ENCODE measurements around the gene ELMOD3. TPM values are rescaled to one million over a fixed set of nuclear protein-coding genes. Genes with fewer than 3 reads are reported as not detected.

ELMOD3 gene
- 10 to 100 TPM in 1 of 6 donors, 1 to 10 TPM in 5; 3.9 to 10.5 (median 6.6) TPM for total RNA-seq
- polyA plus RNA-seq = 10 to 100 TPM; 21.1 to 22.9 TPM

- peak within 1 kb of the TSS; percentile 70 to 92 (median 78) for H3K4me3 ChIP-seq
- whole genome bisulfite sequencing, 2 donors = 0% methylated on average over 41 to 42 of the region's 42 CpGs
Measured at GRCh38 chr2:85354286-85355072, at the start of gene ELMOD3, which contains the start of gene RETSAT. Gene ELMOD3 (plus strand): TSS chr2:85354769. CDS start chr2:85357199, 2,430 bp downstream. Gene RETSAT (minus strand): TSS chr2:85354528. CDS start chr2:85354507, 21 bp downstream.

GRCh38 chr2:85307527-85307897 lies 47.1 kb upstream of the ELMOD3 start:
- H3K27me3 ChIP-seq = no peaks in the 10 kb centered on the region
- DNase-seq (no peak), ATAC-seq (no peak), FAIRE-seq (no peak)
- no peaks in the 10 kb centered on the region for H3K9me3 ChIP-seq
- H3K27ac ChIP-seq = peak overlapping the region in 1 of 4 donors; percentile 8
- H3K36me3 ChIP-seq = no peaks in the 10 kb centered on the region
- H3K4me3 ChIP-seq = no peak overlapping the region
- TF ChIP-seq CTCF (IDR thresholded peaks at IDR 0.05) = no peak
- 82 to 83% methylated on average over 9 of the region's 9 CpGs for WGBS, 2 donors
- H3K4me1 ChIP-seq = no peaks in the 10 kb centered on the region
- intact Hi-C loops (cut with DNase I) = no loop called here

More at GRCh38 chr2:85354286-85355072, at the start of gene ELMOD3, which contains the start of gene RETSAT:
- Histone ChIP-seq H3K9me3 (peaks cover 0 to 4% (median 0%) of the 10 kb centered on the region in 4 donors), H3K36me3 (peaks cover 0 to 17% (median 0%) of the 10 kb centered on the region in 3 donors), H3K4me1 (peaks cover 3 to 9% (median 5%) of the 10 kb centered on the region in 3 donors), H3K27ac (peak within 1 kb of the TSS; percentile 63 to 84 (median 78)), H3K27me3 (no peaks in the 10 kb centered on the region)
- intact Hi-C loops (cut with DNase I) = no loop called here
- DNase-seq = peak; percentile 90 to 99 (median 98)
- ATAC-seq = peak; percentile 97 to 99 (median 97)
- FAIRE-seq = peak; percentile 60
- TF ChIP-seq CTCF (IDR thresholded peaks at IDR 0.05) = no peak

DNA sequence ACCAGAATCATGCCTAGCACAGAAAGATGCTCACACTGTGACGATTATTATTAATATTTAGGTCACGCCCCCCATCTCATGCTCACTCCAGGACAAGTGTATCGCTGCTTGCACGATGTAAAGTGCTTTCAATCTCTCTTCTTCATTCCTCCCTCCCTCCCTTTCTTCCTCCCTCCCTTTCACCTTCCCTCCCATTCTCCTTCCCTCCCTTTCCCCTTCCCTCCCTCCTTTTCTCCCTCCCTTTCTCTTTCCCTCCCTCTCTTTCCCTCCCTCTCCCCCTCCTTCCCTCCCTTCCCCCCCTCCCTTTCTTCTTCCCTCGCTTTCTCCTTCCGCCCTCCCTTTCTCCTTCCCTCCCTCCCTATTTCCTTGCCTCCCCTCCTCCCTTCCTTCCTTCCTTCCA lies 46.4 kb upstream of the ELMOD3 start:
- no peak for FAIRE-seq

GRCh38 chr2:85308896-85309555 lies 45.5 kb upstream of the ELMOD3 start:
- H3K36me3 ChIP-seq = no peaks in the 10 kb centered on the region
- peak in 3 of 6 donors; percentile 21 to 78 (median 43) for DNase-seq
- H3K9me3 ChIP-seq = no peaks in the 10 kb centered on the region
- no peak for TF ChIP-seq CTCF (IDR thresholded peaks at IDR 0.05)
- no peak for FAIRE-seq
- 70 to 75% methylated on average over 15 of the region's 15 CpGs for WGBS, 2 donors
- H3K4me3 ChIP-seq = no peak overlapping the region
- ATAC-seq = peak in 3 of 4 donors; percentile 46 to 62 (median 52)
- no peaks in the 10 kb centered on the region for H3K27me3 ChIP-seq
- no peaks in the 10 kb centered on the region for H3K4me1 ChIP-seq
- intact Hi-C loops (cut with DNase I) = no loop called here
- H3K27ac ChIP-seq = no peak overlapping the region

More for the DNA sequence above, 46.4 kb upstream of the ELMOD3 start:
- Histone ChIP-seq H3K36me3 (no peaks in the 10 kb centered on the region), H3K4me1 (no peaks in the 10 kb centered on the region), H3K4me3 (no peak overlapping the region), H3K9me3 (no peaks in the 10 kb centered on the region), H3K27ac (no peak overlapping the region), H3K27me3 (no peaks in the 10 kb centered on the region)
- intact Hi-C loops (cut with DNase I) = no loop called here
- ATAC-seq = no peak
- DNase-seq = no peak
- WGBS, 2 donors = 85 to 93% methylated on average over 6 of the region's 6 CpGs
- TF ChIP-seq CTCF (IDR thresholded peaks at IDR 0.05) = no peak

All from pancreas (tissue), 10 donors.